KMS-11 (cell line): ENCODE data around the gene CEBPA.

Experiments used
- H2AFZ ChIP-seq: fragments of 200-600 bp; sonication (generic); 2 replicates; pipeline ENCODE4 v1.6.1; 2016; ENCODE audit warnings: antibody characterized with exemption, mixed run types, low read depth
- H3K27ac ChIP-seq: fragments of 200-600 bp; sonication (generic); 2 replicates; pipeline ENCODE4 v1.6.1; 2016; ENCODE audit warnings: mild to moderate bottlenecking, mixed run types
- H3K27me3 ChIP-seq: fragments of 200-600 bp; sonication (generic); 2 replicates; pipeline ENCODE4 v1.6.1; 2017; ENCODE audit warnings: mild to moderate bottlenecking, low read depth, mixed run types, moderate library complexity; ENCODE audit not compliant: insufficient read depth
- H3K36me3 ChIP-seq: fragments of 200-600 bp; sonication (generic); 2 replicates; pipeline ENCODE4 v1.6.1; 2017; ENCODE audit warnings: mild to moderate bottlenecking, mixed run types; ENCODE audit not compliant: insufficient read depth
- H3K4me1 ChIP-seq: fragments of 200-600 bp; sonication (generic); 2 replicates; pipeline ENCODE4 v1.6.1; 2016; ENCODE audit warnings: mild to moderate bottlenecking, low read depth, mixed run types; ENCODE audit not compliant: poor library complexity, severe bottlenecking
- H3K4me2 ChIP-seq: fragments of 200-600 bp; sonication (generic); 2 replicates; pipeline ENCODE4 v1.7.0; 2016; ENCODE audit warnings: mild to moderate bottlenecking, mixed run types
- H3K4me3 ChIP-seq: fragments of 200-600 bp; sonication (generic); IDR thresholded peaks from 2 replicates; pipeline ENCODE4 v1.6.1; 2017; ENCODE audit warnings: low read depth, low read length, mixed read lengths; ENCODE audit not compliant: insufficient read depth
- H3K79me2 ChIP-seq: fragments of 200-600 bp; sonication (generic); 2 replicates; pipeline ENCODE4 v1.6.1; 2016; ENCODE audit warnings: low read depth, mixed run types; ENCODE audit not compliant: insufficient read depth
- H3K9ac ChIP-seq: fragments of 200-600 bp; sonication (generic); 2 replicates; pipeline ENCODE4 v1.6.1; 2016; ENCODE audit warnings: mild to moderate bottlenecking, mixed run types
- H4K20me1 ChIP-seq: fragments of 200-600 bp; sonication (generic); 2 replicates; pipeline ENCODE4 v1.6.1; 2016; ENCODE audit warnings: mild to moderate bottlenecking, mixed run types; ENCODE audit not compliant: insufficient read depth
- CTCF ChIP-seq: fragments of 200-600 bp; sonication (generic); conservative IDR thresholded peaks from 2 replicates; pipeline ENCODE4 v1.6.1; 2017; ENCODE audit warnings: low read depth, mild to moderate bottlenecking, antibody characterized with exemption, low read length, moderate library complexity, mixed read lengths

CEBPA gene

GRCh38 chr19:33287927-33288326 lies 14.4 kb downstream of the CEBPA start:
- no peaks in the 10 kb centered on the region for H4K20me1 ChIP-seq
- H3K4me3 ChIP-seq, result no peak overlapping the region
- no peak overlapping the region for H3K27ac ChIP-seq
- no peaks in the 10 kb centered on the region for H3K27me3 ChIP-seq
- no peak overlapping the region for H3K9ac ChIP-seq
- no peak for TF ChIP-seq CTCF
- no peaks in the 10 kb centered on the region for H3K79me2 ChIP-seq
- H3K36me3 ChIP-seq, result no peaks in the 10 kb centered on the region
- H3K4me1 ChIP-seq, result no peaks in the 10 kb centered on the region
- H2AFZ ChIP-seq, result no peak overlapping the region
- H3K4me2 ChIP-seq, result no peak overlapping the region

- Histone ChIP-seq H4K20me1 (no peaks in the 10 kb centered on the region), H3K4me1 (no peaks in the 10 kb centered on the region), H3K79me2 (no peaks in the 10 kb centered on the region), H3K9ac (no peak overlapping the region), H3K36me3 (no peaks in the 10 kb centered on the region), H3K27me3 (no peaks in the 10 kb centered on the region), H3K4me3 (no peak overlapping the region), H2AFZ (no peak overlapping the region), H3K4me2 (no peak overlapping the region), H3K27ac (no peak overlapping the region)
- no peak for TF ChIP-seq CTCF
These were observed 14.9 kb downstream of the CEBPA start for GRCh38 chr19:33287438-33287837.

- Histone ChIP-seq H3K27ac (no peak overlapping the region), H2AFZ (no peak overlapping the region), H3K4me3 (no peak overlapping the region), H3K36me3 (no peaks in the 10 kb centered on the region), H3K79me2 (no peaks in the 10 kb centered on the region), H3K27me3 (no peaks in the 10 kb centered on the region), H3K4me2 (no peak overlapping the region), H3K9ac (no peak overlapping the region), H3K4me1 (no peaks in the 10 kb centered on the region), H4K20me1 (no peaks in the 10 kb centered on the region)
- TF ChIP-seq CTCF, result no peak
These were observed 15.4 kb downstream of the CEBPA start for GRCh38 chr19:33286899-33287298.

- no peak overlapping the region for H3K9ac ChIP-seq
- no peaks in the 10 kb centered on the region for H3K79me2 ChIP-seq
- no peaks in the 10 kb centered on the region for H3K36me3 ChIP-seq
- no peak overlapping the region for H3K4me3 ChIP-seq
- no peaks in the 10 kb centered on the region for H3K27me3 ChIP-seq
- TF ChIP-seq CTCF, result no peak
- no peak overlapping the region for H3K4me2 ChIP-seq
- H3K27ac ChIP-seq, result no peak overlapping the region
- H4K20me1 ChIP-seq, result no peaks in the 10 kb centered on the region
- H2AFZ ChIP-seq, result no peak overlapping the region
- H3K4me1 ChIP-seq, result peaks cover 9% of the 10 kb centered on the region
These were observed 16.9 kb downstream of the CEBPA start for GRCh38 chr19:33285441-33285927.

- no peak for TF ChIP-seq CTCF
- Histone ChIP-seq H3K4me2 (no peak overlapping the region), H4K20me1 (no peaks in the 10 kb centered on the region), H2AFZ (no peak overlapping the region), H3K9ac (no peak overlapping the region), H3K36me3 (no peaks in the 10 kb centered on the region), H3K79me2 (no peaks in the 10 kb centered on the region), H3K4me3 (no peak overlapping the region), H3K27me3 (no peaks in the 10 kb centered on the region), H3K27ac (no peak overlapping the region), H3K4me1 (peaks cover 16% of the 10 kb centered on the region)
These were observed 17.6 kb downstream of the CEBPA start for GRCh38 chr19:33284756-33285155.
